Mesothelial cell of epicardium (in vitro differentiated cells): ENCODE data around the gene SPOP. TPM values are rescaled to one million over a fixed set of nuclear protein-coding genes. Genes with fewer than 3 reads are reported as not detected.
"Not testable (repeated sequence)": the region's sequence is repeated elsewhere in the genome, so short reads cannot be mapped to it uniquely, and the experiment has no call there.

Experiments
- DNase-seq, 2 experiments: peaks; one replicate each; pipeline ENCODE4 v3.0.0; 2021; ENCODE audit warnings: low spot score in 2 of 2; ENCODE audit not compliant: unreplicated experiment in 2 of 2
- H3K27ac Mint-ChIP-seq: 2 replicates; pipeline ENCODE4 v1.8.0; 2021; ENCODE audit warnings: mixed read lengths
- H3K27me3 Mint-ChIP-seq: 2 replicates; pipeline ENCODE4 v1.8.0; 2021; ENCODE audit warnings: low read depth, mixed read lengths
- H3K36me3 Mint-ChIP-seq: 2 replicates; pipeline ENCODE4 v1.8.0; 2021; ENCODE audit warnings: mixed read lengths
- H3K4me1 Mint-ChIP-seq: 2 replicates; pipeline ENCODE4 v1.8.0; 2021; ENCODE audit warnings: mixed read lengths
- H3K4me3 Mint-ChIP-seq: 2 replicates; pipeline ENCODE4 v1.8.0; 2021; ENCODE audit warnings: mild to moderate bottlenecking, moderate library complexity, mixed read lengths
- H3K9me3 Mint-ChIP-seq: 2 replicates; pipeline ENCODE4 v1.8.0; 2021; ENCODE audit warnings: mixed read lengths
- total RNA-seq: library from RNA; stranded (reverse); gene quantifications from 3 replicates; pipeline ENCODE4 v1.2.1, GENCODE V29; 2021
- TF ChIP-seq, protein P1 (sequence below): fragments of 200-600 bp; sonication (generic); IDR thresholded peaks from one replicate; pipeline ENCODE4 v1.5.0; 2021; ENCODE audit warnings: antibody characterized with exemption; ENCODE audit not compliant: unreplicated experiment

SPOP gene
- total RNA-seq, 1 donor from 2014 or later = 62.8 TPM

DNA sequence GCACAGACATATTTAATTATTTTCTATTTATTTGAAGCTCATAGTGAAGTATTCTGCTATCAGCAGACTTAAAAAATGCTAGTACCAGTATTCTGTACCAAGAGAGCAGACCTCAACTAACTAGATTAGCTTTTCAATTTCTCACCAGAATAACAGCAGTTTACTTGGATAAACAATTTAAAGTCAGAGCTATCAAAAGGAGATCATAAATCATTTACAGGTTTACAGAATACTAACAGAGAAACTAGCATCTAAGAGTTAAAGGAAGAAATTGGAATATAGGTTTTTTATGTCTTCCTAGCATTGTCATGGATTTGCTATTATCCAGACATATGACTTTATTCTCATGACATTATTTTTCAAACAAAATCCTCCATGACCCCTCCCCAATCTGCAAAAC is 3.4 kb downstream of the SPOP start:
- peaks cover 10% of the 10 kb centered on the region for H3K36me3 Mint-ChIP-seq
- H3K4me1 Mint-ChIP-seq = peaks cover 44% of the 10 kb centered on the region
- H3K27ac Mint-ChIP-seq = peak overlapping the region; percentile 54
- H3K27me3 Mint-ChIP-seq = no peaks in the 10 kb centered on the region
- DNase-seq = no peak
- TF ChIP-seq, protein P1, sequence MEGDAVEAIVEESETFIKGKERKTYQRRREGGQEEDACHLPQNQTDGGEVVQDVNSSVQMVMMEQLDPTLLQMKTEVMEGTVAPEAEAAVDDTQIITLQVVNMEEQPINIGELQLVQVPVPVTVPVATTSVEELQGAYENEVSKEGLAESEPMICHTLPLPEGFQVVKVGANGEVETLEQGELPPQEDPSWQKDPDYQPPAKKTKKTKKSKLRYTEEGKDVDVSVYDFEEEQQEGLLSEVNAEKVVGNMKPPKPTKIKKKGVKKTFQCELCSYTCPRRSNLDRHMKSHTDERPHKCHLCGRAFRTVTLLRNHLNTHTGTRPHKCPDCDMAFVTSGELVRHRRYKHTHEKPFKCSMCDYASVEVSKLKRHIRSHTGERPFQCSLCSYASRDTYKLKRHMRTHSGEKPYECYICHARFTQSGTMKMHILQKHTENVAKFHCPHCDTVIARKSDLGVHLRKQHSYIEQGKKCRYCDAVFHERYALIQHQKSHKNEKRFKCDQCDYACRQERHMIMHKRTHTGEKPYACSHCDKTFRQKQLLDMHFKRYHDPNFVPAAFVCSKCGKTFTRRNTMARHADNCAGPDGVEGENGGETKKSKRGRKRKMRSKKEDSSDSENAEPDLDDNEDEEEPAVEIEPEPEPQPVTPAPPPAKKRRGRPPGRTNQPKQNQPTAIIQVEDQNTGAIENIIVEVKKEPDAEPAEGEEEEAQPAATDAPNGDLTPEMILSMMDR = no peak
- H3K4me3 Mint-ChIP-seq = no peak overlapping the region
- H3K9me3 Mint-ChIP-seq = peaks cover 4% of the 10 kb centered on the region

DNA sequence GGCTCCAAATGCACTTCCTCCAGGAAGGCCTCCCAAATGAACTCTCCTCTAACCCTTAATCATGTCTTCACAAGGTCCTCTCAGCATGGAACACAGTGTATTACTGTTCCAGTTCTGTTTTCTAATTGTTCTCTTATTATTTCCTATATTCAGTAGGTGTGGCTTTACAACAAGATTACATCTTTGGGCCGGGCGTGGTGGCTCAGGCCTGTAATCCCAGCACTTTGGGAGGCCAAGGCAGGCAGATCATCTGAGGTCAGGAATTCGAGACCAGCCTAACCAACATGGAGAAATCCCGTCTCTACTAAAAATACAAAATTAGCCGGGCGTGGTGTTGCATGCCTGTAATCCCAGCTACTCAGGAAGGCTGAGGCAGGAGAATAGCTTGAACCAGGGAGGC is 4.2 kb downstream of the SPOP start:
- H3K4me3 Mint-ChIP-seq, DNase-seq: not testable (repeated sequence)
- peaks cover 44% of the 10 kb centered on the region for H3K4me1 Mint-ChIP-seq

DNA sequence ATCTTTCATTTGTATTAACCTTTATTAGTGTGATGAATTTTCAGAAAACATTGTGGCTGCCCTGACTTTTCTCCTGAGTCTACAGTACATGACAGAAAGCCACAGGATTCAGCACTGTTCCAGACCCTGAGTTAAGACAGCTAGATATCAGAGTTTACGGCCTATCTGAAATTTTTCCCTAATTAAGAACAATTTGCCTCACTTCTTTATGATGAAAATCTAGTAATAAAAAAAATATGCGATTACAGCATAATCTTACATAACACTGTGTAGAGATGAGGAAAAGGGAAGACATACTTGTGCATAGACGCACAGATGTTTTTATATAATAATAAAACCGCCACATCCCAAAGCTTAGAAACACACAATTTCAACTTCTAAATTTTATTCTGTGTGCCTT is 7.3 kb downstream of the SPOP start:
- no peak for DNase-seq
- peaks cover 25% of the 10 kb centered on the region for H3K4me1 Mint-ChIP-seq
- H3K36me3 Mint-ChIP-seq = peaks cover 13% of the 10 kb centered on the region
- H3K27me3 Mint-ChIP-seq = no peaks in the 10 kb centered on the region
- no peak overlapping the region for H3K4me3 Mint-ChIP-seq
- peak overlapping the region; percentile 71 for H3K27ac Mint-ChIP-seq
- no peaks in the 10 kb centered on the region for H3K9me3 Mint-ChIP-seq
- TF ChIP-seq, protein P1 = no peak

More for the DNA sequence above, 4.2 kb downstream of the SPOP start:
- H3K27ac Mint-ChIP-seq, H3K27me3 Mint-ChIP-seq, H3K9me3 Mint-ChIP-seq: not testable (repeated sequence)
- peaks cover 10% of the 10 kb centered on the region for H3K36me3 Mint-ChIP-seq

DNA sequence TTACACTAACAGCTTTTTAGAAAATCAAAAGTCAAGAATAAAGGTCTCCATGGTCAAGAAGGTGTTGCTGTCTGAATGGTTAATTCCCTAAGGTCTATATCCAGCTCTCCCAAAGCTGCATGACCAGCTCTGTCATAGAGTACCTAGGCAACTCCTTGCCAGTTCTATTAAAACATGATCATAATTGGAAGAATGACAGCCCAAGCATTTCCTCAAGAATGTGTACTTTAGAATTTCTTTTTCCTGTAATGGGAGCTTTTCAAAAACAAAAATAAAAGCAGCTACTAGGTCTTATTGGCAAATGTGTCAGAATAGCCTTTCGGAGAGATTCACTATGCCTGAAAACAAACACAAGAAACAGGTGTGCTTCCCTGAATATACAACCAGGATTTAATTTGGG is 7.9 kb downstream of the SPOP start:
- peaks cover 10% of the 10 kb centered on the region for H3K36me3 Mint-ChIP-seq
- H3K27ac Mint-ChIP-seq = peak overlapping the region; percentile 67
- H3K27me3 Mint-ChIP-seq = no peaks in the 10 kb centered on the region
- H3K4me1 Mint-ChIP-seq = peaks cover 19% of the 10 kb centered on the region
- no peak overlapping the region for H3K4me3 Mint-ChIP-seq
- H3K9me3 Mint-ChIP-seq = peaks cover under 1% of the 10 kb centered on the region
- DNase-seq = no peak
- TF ChIP-seq, protein P1 = no peak

DNA sequence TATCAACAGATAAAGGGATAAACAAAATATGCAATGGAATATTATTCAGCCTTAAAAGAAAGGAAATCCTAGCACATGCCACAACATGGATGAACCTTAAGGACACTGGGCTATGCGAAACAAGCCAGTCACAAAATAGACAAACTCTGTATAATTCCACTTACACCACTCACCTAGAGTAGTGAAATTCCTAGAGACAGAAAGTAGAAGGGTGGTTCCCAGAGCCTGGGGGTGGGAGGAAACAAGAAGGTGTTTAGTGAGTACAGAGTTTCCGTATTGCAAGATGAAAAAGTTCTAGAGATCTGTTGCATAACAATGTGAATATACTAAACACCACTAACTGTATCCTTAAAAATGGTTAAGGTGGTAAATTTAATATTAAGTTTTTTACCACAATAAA is 10.0 kb downstream of the SPOP start:
- Mint-ChIP-seq H3K4me1 (peaks cover 11% of the 10 kb centered on the region), H3K36me3 (peaks cover 20% of the 10 kb centered on the region), H3K27ac (no peak overlapping the region), H3K4me3 (no peak overlapping the region), H3K9me3 (peaks cover 10% of the 10 kb centered on the region), H3K27me3 (no peaks in the 10 kb centered on the region)
- DNase-seq = no peak
- TF ChIP-seq, protein P1 = no peak

DNA sequence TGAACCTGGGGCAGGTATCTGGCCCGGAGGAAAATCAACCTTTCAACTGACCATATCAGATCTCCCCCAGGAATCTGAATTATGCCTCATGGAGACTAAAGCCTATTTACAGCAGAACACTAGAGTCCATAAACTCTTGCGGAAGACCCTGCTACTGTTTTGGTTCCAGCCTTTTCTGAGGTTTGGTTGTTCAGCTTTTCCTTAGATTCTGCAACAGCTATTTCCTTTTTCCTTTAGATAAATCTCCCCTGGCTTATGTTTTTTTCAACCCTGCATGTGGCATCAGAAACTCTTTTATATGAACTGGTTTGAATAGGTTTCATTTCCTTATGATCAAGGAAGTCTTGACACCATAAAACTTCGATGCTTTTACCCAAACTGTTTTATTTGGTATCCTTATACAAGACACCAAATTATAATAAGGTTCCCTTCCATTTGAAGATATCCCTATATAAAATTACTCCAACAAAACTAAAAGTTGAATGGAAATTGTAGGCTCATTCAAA is 13.1 kb downstream of the SPOP start:
- Mint-ChIP-seq H3K9me3 (peaks cover 10% of the 10 kb centered on the region), H3K27ac (no peak overlapping the region), H3K27me3 (no peaks in the 10 kb centered on the region), H3K36me3 (peaks cover 29% of the 10 kb centered on the region), H3K4me1 (no peaks in the 10 kb centered on the region), H3K4me3 (no peak overlapping the region)
- no peak for DNase-seq
- TF ChIP-seq, protein P1 = no peak
